GM23338 (cell line): ENCODE results near the gene TEKT5. TPM values are rescaled to one million over a fixed set of nuclear protein-coding genes. Genes with fewer than 3 reads are reported as not detected.

Experiments
- ATAC-seq: fragments of 200-7000 bp; cut with Tn5 transposase; 3 replicates; pipeline ENCODE4 v1.9.1; 2020
- DNase-seq: peaks from one replicate; pipeline ENCODE4 v3.0.0-alpha.2; 2015; ENCODE audit warnings: low spot score
- H2AFZ ChIP-seq: fragments of 200-600 bp; sonication (generic); 2 replicates; pipeline ENCODE4 v1.8.0; 2016; ENCODE audit warnings: antibody characterized with exemption, mild to moderate bottlenecking, moderate library complexity
- H3F3A ChIP-seq: fragments of 200-600 bp; sonication (generic); replicated peaks from 2 replicates; pipeline ENCODE4 v1.8.0; 2017; ENCODE audit warnings: antibody characterized with exemption, mixed run types, low read depth
- H3K27ac ChIP-seq: fragments of 200-600 bp; sonication (generic); 2 replicates; pipeline ENCODE4 v1.6.1; 2016; ENCODE audit warnings: low read depth
- H3K27me3 ChIP-seq: fragments of 200-600 bp; sonication (generic); 2 replicates; pipeline ENCODE4 v1.8.0; 2016; ENCODE audit warnings: mild to moderate bottlenecking, mixed run types, moderate library complexity; ENCODE audit not compliant: insufficient read depth
- H3K36me3 ChIP-seq: fragments of 200-600 bp; sonication (generic); 2 replicates; pipeline ENCODE4 v1.8.0; 2016; ENCODE audit warnings: mild to moderate bottlenecking; ENCODE audit not compliant: insufficient read depth
- H3K4me1 ChIP-seq: fragments of 200-600 bp; sonication (generic); 2 replicates; pipeline ENCODE4 v1.8.0; 2016; ENCODE audit warnings: mild to moderate bottlenecking, moderate library complexity; ENCODE audit not compliant: insufficient read depth
- H3K4me2 ChIP-seq: fragments of 200-600 bp; sonication (generic); 2 replicates; pipeline ENCODE4 v1.7.1; 2017; ENCODE audit warnings: mixed run types
- H3K4me3 ChIP-seq: fragments of 200-600 bp; sonication (generic); 2 replicates; pipeline ENCODE4 v1.6.1; 2016; ENCODE audit warnings: mixed run types
- H3K79me2 ChIP-seq: fragments of 200-600 bp; sonication (generic); replicated peaks from 2 replicates; pipeline ENCODE4 v1.8.0; 2017; ENCODE audit warnings: mild to moderate bottlenecking; ENCODE audit not compliant: insufficient read depth
- H3K9me2 ChIP-seq: fragments of 200-600 bp; sonication (generic); 2 replicates; pipeline ENCODE4 v1.8.0; 2017; ENCODE audit not compliant: insufficient read depth
- H4K20me1 ChIP-seq: fragments of 200-600 bp; sonication (generic); replicated peaks from 2 replicates; pipeline ENCODE4 v1.8.0; 2017; ENCODE audit warnings: mild to moderate bottlenecking; ENCODE audit not compliant: insufficient read depth
- H3K27ac Mint-ChIP-seq: 2 replicates; pipeline ENCODE4 v1.8.0; 2020; ENCODE audit warnings: inconsistent platforms, mild to moderate bottlenecking, moderate library complexity, mixed read lengths
- H3K27me3 Mint-ChIP-seq: 3 replicates; pipeline ENCODE4 v1.8.0; 2022; ENCODE audit warnings: low read depth, mild to moderate bottlenecking, moderate library complexity, mixed read lengths, inconsistent platforms; ENCODE audit not compliant: insufficient read depth, poor library complexity
- H3K36me3 Mint-ChIP-seq: 3 replicates; pipeline ENCODE4 v1.8.0; 2021; ENCODE audit warnings: low read depth, mild to moderate bottlenecking, inconsistent platforms, moderate library complexity, mixed read lengths
- H3K4me1 Mint-ChIP-seq: 3 replicates; pipeline ENCODE4 v1.8.0; 2020; ENCODE audit warnings: mild to moderate bottlenecking, inconsistent platforms, mixed read lengths
- H3K4me3 Mint-ChIP-seq: 3 replicates; pipeline ENCODE4 v1.8.0; 2021; ENCODE audit warnings: moderate library complexity, mild to moderate bottlenecking, inconsistent platforms, mixed read lengths
- H3K9me3 Mint-ChIP-seq: 3 replicates; pipeline ENCODE4 v1.8.0; 2020; ENCODE audit warnings: moderate library complexity, mild to moderate bottlenecking, inconsistent platforms, mixed read lengths
- CREB1 ChIP-seq: fragments of 250-450 bp; sonication (Bioruptor Pico); IDR thresholded peaks from 2 replicates; pipeline ENCODE4 v1.5.0; 2020; ENCODE audit warnings: low read depth, mild to moderate bottlenecking, moderate library complexity
- EZH2 ChIP-seq: fragments of 200-600 bp; sonication (generic); IDR thresholded peaks from one replicate; pipeline ENCODE4 v1.8.0; 2017; ENCODE audit warnings: antibody characterized with exemption, mild to moderate bottlenecking, low read depth; ENCODE audit not compliant: unreplicated experiment
- EZH2phosphoT487 ChIP-seq: fragments of 200-600 bp; sonication (generic); IDR thresholded peaks from one replicate; pipeline ENCODE4 v1.8.1; 2018; ENCODE audit warnings: antibody characterized with exemption; ENCODE audit not compliant: unreplicated experiment
- JUNB ChIP-seq: IDR thresholded peaks from one replicate; pipeline ENCODE4 v1.6.1; 2016; ENCODE audit warnings: antibody characterized with exemption; ENCODE audit not compliant: unreplicated experiment
- NANOG ChIP-seq: IDR thresholded peaks from 2 replicates; pipeline ENCODE4 v1.6.1; 2016; ENCODE audit warnings: antibody characterized with exemption, borderline replicate concordance
- POLR2AphosphoS5 ChIP-seq: IDR thresholded peaks from 2 replicates; pipeline ENCODE4 v1.6.1; 2016; ENCODE audit warnings: antibody characterized with exemption, low read depth
- STAT1 ChIP-seq: IDR thresholded peaks from one replicate; pipeline ENCODE4 v1.6.1; 2016; ENCODE audit warnings: antibody characterized with exemption; ENCODE audit not compliant: unreplicated experiment
- ZNF114 ChIP-seq: fragments of 250-450 bp; sonication (Bioruptor Pico); IDR thresholded peaks from 2 replicates; pipeline ENCODE4 v1.5.0; 2020; ENCODE audit warnings: mild to moderate bottlenecking, moderate library complexity
- ZNF331 ChIP-seq: fragments of 250-450 bp; sonication (Bioruptor Pico); IDR thresholded peaks from 2 replicates; pipeline ENCODE4 v1.5.0; 2020; ENCODE audit warnings: low read depth, mild to moderate bottlenecking, moderate library complexity
- polyA plus RNA-seq: library from polyadenylated mRNA; unstranded; fragments of >200 nt; fragmentation: Nextera tagmentation; extraction: Ambion mirVana; gene quantifications from 2 replicates; pipeline ENCODE4 v1.2.1, GENCODE V29; 2016
- total RNA-seq: library from RNA; depleted of rRNA; stranded (reverse); fragments of >200 nt; shearing (Covaris generic); gene quantifications from 2 replicates; pipeline ENCODE4 v1.2.3, GENCODE V29; 2014
- TF ChIP-seq, protein P1 (sequence below): fragments of 250-450 bp; sonication (Bioruptor Pico); IDR thresholded peaks from 2 replicates; pipeline ENCODE4 v1.5.0; 2020; ENCODE audit warnings: mild to moderate bottlenecking, moderate library complexity
- TF ChIP-seq, protein P2 (sequence below): IDR thresholded peaks from 2 replicates; pipeline ENCODE4 v1.6.1; 2016; ENCODE audit warnings: antibody characterized with exemption
- TF ChIP-seq, protein P3 (sequence below), 2 experiments: fragments of 200-600 bp in 1 of 2; sonication (generic) in 1 of 2; conservative IDR thresholded peaks; 2 replicates each; pipeline versions ENCODE4 v1.5.1 to v1.6.1; 2016 to 2017; ENCODE audit warnings: antibody characterized with exemption in 2 of 2, low read depth in 2 of 2, mild to moderate bottlenecking in 2 of 2, moderate library complexity in 1 of 2
- TF ChIP-seq, protein P4 (sequence below): IDR thresholded peaks from one replicate; pipeline ENCODE4 v1.6.1; 2018; ENCODE audit warnings: antibody characterized with exemption; ENCODE audit not compliant: unreplicated experiment

TEKT5 gene
- total and polyA plus RNA-seq, 2 experiments from 2014 or later = 0.52 TPM; not detected in 1

DNA sequence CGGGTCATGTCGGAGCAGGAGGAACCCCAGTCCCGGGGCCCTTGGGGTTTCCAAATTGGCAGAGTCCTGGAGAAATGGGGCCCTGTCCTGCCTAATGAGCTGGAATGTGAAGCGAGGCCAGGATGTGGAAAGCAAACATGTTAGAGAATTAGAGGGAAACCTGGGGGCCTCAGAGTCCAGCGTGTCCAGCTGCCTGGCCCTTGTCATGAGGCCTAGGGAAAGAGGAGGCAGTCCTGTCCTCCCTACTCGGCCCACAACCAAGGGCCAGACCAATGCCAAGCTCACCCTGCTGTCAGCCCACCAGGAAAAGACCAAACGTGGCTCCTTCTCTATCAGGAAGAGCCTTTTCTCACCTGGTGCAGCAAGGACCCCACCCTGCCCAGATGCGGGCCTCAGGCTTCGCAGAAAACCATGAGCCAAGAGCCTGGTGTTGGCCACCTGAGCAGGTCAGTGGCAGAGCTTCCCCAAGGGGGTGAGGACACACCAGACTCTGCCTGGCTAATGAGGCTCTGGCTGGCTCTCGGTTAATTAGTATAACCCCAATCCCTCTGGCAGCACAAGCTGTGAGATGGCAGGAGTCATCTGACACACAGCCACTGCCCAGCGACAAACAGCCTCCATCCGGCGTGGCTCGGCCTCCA is 10.1 kb downstream of the TEKT5 start:
- no peak for ATAC-seq
- Histone ChIP-seq H3K4me2 (no peak overlapping the region), H3K4me1 (no peaks in the 10 kb centered on the region), H3K9me2 (no peaks in the 10 kb centered on the region), H3K79me2 (no peaks in the 10 kb centered on the region), H2AFZ (peak overlapping the region; percentile 43), H3K4me3 (no peak overlapping the region), H3F3A (no peaks in the 10 kb centered on the region), H4K20me1 (no peaks in the 10 kb centered on the region), H3K27me3 (no peaks in the 10 kb centered on the region), H3K27ac (no peak overlapping the region), H3K36me3 (no peaks in the 10 kb centered on the region)
- H3K4me1 Mint-ChIP-seq = no peaks in the 10 kb centered on the region; the same call in 1 of the 3 replicates
- no peak for DNase-seq
- H3K36me3 Mint-ChIP-seq = no peaks in the 10 kb centered on the region
- H3K9me3 Mint-ChIP-seq = no peaks in the 10 kb centered on the region; the same call in 2 of the 3 replicates
- peaks cover 11% of the 10 kb centered on the region for H3K27me3 Mint-ChIP-seq
- no peak overlapping the region for H3K4me3 Mint-ChIP-seq
- no peak for TF ChIP-seq NANOG
- TF ChIP-seq ZNF114 (CRISPR knock-in tag) = no peak
- TF ChIP-seq, protein P1, sequence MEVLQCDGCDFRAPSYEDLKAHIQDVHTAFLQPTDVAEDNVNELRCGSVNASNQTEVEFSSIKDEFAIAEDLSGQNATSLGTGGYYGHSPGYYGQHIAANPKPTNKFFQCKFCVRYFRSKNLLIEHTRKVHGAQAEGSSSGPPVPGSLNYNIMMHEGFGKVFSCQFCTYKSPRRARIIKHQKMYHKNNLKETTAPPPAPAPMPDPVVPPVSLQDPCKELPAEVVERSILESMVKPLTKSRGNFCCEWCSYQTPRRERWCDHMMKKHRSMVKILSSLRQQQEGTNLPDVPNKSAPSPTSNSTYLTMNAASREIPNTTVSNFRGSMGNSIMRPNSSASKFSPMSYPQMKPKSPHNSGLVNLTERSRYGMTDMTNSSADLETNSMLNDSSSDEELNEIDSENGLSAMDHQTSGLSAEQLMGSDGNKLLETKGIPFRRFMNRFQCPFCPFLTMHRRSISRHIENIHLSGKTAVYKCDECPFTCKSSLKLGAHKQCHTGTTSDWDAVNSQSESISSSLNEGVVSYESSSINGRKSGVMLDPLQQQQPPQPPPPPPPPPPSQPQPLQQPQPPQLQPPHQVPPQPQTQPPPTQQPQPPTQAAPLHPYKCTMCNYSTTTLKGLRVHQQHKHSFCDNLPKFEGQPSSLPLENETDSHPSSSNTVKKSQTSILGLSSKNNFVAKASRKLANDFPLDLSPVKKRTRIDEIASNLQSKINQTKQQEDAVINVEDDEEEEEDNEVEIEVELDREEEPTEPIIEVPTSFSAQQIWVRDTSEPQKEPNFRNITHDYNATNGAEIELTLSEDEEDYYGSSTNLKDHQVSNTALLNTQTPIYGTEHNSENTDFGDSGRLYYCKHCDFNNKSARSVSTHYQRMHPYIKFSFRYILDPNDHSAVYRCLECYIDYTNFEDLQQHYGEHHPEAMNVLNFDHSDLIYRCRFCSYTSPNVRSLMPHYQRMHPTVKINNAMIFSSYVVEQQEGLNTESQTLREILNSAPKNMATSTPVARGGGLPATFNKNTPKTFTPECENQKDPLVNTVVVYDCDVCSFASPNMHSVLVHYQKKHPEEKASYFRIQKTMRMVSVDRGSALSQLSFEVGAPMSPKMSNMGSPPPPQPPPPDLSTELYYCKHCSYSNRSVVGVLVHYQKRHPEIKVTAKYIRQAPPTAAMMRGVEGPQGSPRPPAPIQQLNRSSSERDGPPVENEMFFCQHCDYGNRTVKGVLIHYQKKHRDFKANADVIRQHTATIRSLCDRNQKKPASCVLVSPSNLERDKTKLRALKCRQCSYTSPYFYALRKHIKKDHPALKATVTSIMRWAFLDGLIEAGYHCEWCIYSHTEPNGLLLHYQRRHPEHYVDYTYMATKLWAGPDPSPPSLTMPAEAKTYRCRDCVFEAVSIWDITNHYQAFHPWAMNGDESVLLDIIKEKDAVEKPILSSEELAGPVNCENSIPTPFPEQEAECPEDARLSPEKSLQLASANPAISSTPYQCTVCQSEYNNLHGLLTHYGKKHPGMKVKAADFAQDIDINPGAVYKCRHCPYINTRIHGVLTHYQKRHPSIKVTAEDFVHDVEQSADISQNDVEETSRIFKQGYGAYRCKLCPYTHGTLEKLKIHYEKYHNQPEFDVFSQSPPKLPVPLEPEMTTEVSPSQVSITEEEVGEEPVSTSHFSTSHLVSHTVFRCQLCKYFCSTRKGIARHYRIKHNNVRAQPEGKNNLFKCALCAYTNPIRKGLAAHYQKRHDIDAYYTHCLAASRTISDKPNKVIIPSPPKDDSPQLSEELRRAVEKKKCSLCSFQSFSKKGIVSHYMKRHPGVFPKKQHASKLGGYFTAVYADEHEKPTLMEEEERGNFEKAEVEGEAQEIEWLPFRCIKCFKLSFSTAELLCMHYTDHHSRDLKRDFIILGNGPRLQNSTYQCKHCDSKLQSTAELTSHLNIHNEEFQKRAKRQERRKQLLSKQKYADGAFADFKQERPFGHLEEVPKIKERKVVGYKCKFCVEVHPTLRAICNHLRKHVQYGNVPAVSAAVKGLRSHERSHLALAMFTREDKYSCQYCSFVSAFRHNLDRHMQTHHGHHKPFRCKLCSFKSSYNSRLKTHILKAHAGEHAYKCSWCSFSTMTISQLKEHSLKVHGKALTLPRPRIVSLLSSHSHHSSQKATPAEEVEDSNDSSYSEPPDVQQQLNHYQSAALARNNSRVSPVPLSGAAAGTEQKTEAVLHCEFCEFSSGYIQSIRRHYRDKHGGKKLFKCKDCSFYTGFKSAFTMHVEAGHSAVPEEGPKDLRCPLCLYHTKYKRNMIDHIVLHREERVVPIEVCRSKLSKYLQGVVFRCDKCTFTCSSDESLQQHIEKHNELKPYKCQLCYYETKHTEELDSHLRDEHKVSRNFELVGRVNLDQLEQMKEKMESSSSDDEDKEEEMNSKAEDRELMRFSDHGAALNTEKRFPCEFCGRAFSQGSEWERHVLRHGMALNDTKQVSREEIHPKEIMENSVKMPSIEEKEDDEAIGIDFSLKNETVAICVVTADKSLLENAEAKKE (CRISPR knock-in tag) = no peak
- TF ChIP-seq CREB1 (CRISPR knock-in tag) = no peak
- TF ChIP-seq EZH2phosphoT487 = no peak
- TF ChIP-seq ZNF331 (CRISPR knock-in tag) = no peak
- TF ChIP-seq STAT1 = no peak
- TF ChIP-seq POLR2AphosphoS5 = no peak
- TF ChIP-seq, protein P2, sequence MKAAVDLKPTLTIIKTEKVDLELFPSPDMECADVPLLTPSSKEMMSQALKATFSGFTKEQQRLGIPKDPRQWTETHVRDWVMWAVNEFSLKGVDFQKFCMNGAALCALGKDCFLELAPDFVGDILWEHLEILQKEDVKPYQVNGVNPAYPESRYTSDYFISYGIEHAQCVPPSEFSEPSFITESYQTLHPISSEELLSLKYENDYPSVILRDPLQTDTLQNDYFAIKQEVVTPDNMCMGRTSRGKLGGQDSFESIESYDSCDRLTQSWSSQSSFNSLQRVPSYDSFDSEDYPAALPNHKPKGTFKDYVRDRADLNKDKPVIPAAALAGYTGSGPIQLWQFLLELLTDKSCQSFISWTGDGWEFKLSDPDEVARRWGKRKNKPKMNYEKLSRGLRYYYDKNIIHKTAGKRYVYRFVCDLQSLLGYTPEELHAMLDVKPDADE = no peak
- no peak for TF ChIP-seq JUNB
- TF ChIP-seq, protein P3, sequence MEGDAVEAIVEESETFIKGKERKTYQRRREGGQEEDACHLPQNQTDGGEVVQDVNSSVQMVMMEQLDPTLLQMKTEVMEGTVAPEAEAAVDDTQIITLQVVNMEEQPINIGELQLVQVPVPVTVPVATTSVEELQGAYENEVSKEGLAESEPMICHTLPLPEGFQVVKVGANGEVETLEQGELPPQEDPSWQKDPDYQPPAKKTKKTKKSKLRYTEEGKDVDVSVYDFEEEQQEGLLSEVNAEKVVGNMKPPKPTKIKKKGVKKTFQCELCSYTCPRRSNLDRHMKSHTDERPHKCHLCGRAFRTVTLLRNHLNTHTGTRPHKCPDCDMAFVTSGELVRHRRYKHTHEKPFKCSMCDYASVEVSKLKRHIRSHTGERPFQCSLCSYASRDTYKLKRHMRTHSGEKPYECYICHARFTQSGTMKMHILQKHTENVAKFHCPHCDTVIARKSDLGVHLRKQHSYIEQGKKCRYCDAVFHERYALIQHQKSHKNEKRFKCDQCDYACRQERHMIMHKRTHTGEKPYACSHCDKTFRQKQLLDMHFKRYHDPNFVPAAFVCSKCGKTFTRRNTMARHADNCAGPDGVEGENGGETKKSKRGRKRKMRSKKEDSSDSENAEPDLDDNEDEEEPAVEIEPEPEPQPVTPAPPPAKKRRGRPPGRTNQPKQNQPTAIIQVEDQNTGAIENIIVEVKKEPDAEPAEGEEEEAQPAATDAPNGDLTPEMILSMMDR (conservative IDR thresholded peaks at IDR 0.05; ENCODE audit: low read depth in 2 of 2) = no peak
- TF ChIP-seq, protein P4, sequence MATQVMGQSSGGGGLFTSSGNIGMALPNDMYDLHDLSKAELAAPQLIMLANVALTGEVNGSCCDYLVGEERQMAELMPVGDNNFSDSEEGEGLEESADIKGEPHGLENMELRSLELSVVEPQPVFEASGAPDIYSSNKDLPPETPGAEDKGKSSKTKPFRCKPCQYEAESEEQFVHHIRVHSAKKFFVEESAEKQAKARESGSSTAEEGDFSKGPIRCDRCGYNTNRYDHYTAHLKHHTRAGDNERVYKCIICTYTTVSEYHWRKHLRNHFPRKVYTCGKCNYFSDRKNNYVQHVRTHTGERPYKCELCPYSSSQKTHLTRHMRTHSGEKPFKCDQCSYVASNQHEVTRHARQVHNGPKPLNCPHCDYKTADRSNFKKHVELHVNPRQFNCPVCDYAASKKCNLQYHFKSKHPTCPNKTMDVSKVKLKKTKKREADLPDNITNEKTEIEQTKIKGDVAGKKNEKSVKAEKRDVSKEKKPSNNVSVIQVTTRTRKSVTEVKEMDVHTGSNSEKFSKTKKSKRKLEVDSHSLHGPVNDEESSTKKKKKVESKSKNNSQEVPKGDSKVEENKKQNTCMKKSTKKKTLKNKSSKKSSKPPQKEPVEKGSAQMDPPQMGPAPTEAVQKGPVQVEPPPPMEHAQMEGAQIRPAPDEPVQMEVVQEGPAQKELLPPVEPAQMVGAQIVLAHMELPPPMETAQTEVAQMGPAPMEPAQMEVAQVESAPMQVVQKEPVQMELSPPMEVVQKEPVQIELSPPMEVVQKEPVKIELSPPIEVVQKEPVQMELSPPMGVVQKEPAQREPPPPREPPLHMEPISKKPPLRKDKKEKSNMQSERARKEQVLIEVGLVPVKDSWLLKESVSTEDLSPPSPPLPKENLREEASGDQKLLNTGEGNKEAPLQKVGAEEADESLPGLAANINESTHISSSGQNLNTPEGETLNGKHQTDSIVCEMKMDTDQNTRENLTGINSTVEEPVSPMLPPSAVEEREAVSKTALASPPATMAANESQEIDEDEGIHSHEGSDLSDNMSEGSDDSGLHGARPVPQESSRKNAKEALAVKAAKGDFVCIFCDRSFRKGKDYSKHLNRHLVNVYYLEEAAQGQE = no peak
- TF ChIP-seq EZH2 = no peak
- H3K27ac Mint-ChIP-seq = no peak overlapping the region
